Measurements from ENCODE around the gene FNIP2. TPM values are rescaled to one million over a fixed set of nuclear protein-coding genes. Genes with fewer than 3 reads are reported as not detected.

Gene FNIP2
- total RNA-seq, result 44.0 TPM
- long read RNA-seq, full-length matches to known transcripts, result 1 of 83 reads
- long read RNA-seq, partial matches to known transcripts, result 16 of 83 reads
- long read RNA-seq, other reads (novel, unspliced or antisense), result 66 of 83 reads

GRCh38 chr4:158768555-158769174, at the start of gene FNIP2:
TSS of gene FNIP2 (plus strand) at chr4:158769026. CDS start at chr4:158769213, 187 bp downstream.
- peaks cover 62% of the 10 kb centered on the region for H3K4me1 ChIP-seq

GRCh38 chr4:158721680-158722079, 47.1 kb upstream of the FNIP2 start:
- peaks cover 39% of the 10 kb centered on the region for H3K4me1 ChIP-seq
- no peak for TF ChIP-seq CTCF (IDR thresholded peaks at IDR 0.05; ENCODE audit: borderline replicate concordance)
- intact Hi-C loops (cut with micrococcal nuclease), result loop anchor here (10.0 kb wide), 1 partner anchor 483 kb away; no protein-coding TSS in a partner anchor
- peaks cover 44% of the 10 kb centered on the region for H3K36me3 ChIP-seq
- no peaks in the 10 kb centered on the region for H3K9me3 ChIP-seq (replicated peaks)
- peak overlapping the region; percentile 97 for H3K4me3 ChIP-seq
- no peak overlapping the region for H3K27ac ChIP-seq (replicated peaks)
- DNase-seq, result no peak
- H3K27me3 ChIP-seq (ENCODE audit: low read depth), result no peaks in the 10 kb centered on the region

More at GRCh38 chr4:158768555-158769174, at the start of gene FNIP2:
- Histone ChIP-seq H3K27ac (replicated peaks) (peak within 1 kb of the TSS; percentile 94), H3K36me3 (no peaks in the 10 kb centered on the region), H3K9me3 (replicated peaks) (no peaks in the 10 kb centered on the region), H3K27me3 (ENCODE audit: low read depth) (no peaks in the 10 kb centered on the region), H3K4me3 (peak within 1 kb of the TSS; percentile 95)
- no peak for TF ChIP-seq CTCF (IDR thresholded peaks at IDR 0.05; ENCODE audit: borderline replicate concordance)
- peak; percentile 88 for DNase-seq
- intact Hi-C loops (cut with micrococcal nuclease), result no loop called here

- H3K36me3 ChIP-seq, result peaks cover 37% of the 10 kb centered on the region
- DNase-seq, result no peak
- H3K27ac ChIP-seq (replicated peaks), result peak overlapping the region; percentile 95
- intact Hi-C loops (cut with micrococcal nuclease), result loop anchor here (10.0 kb wide), 1 partner anchor 482 kb away; no protein-coding TSS in a partner anchor
- no peak for TF ChIP-seq CTCF (IDR thresholded peaks at IDR 0.05; ENCODE audit: borderline replicate concordance)
- H3K4me3 ChIP-seq, result peak overlapping the region; percentile 97
- H3K4me1 ChIP-seq, result peaks cover 39% of the 10 kb centered on the region
- H3K27me3 ChIP-seq (ENCODE audit: low read depth), result no peaks in the 10 kb centered on the region
- H3K9me3 ChIP-seq (replicated peaks), result no peaks in the 10 kb centered on the region
Observed at GRCh38 chr4:158722291-158722916, 46.4 kb upstream of the FNIP2 start.

- no peaks in the 10 kb centered on the region for H3K27me3 ChIP-seq (ENCODE audit: low read depth)
- peak within 1 kb of the TSS; percentile 97 for H3K4me3 ChIP-seq
- intact Hi-C loops (cut with micrococcal nuclease), result loop anchor here (10.0 kb wide), 1 partner anchor 482 kb away; no protein-coding TSS in a partner anchor
- peak; percentile 88 for DNase-seq
- peaks cover 39% of the 10 kb centered on the region for H3K4me1 ChIP-seq
- peak within 1 kb of the TSS; percentile 95 for H3K27ac ChIP-seq (replicated peaks)
- peaks cover 29% of the 10 kb centered on the region for H3K36me3 ChIP-seq
- TF ChIP-seq CTCF (IDR thresholded peaks at IDR 0.05; ENCODE audit: borderline replicate concordance), result no peak
- H3K9me3 ChIP-seq (replicated peaks), result no peaks in the 10 kb centered on the region
Observed at GRCh38 chr4:158722917-158723793, 45.7 kb upstream of the FNIP2 start, which contains the start of gene PPID. TSS of gene PPID (minus strand) at chr4:158723396. CDS start at chr4:158723288, 108 bp downstream.

GRCh38 chr4:158724637-158725036, 44.2 kb upstream of the FNIP2 start:
- Histone ChIP-seq H3K27ac (replicated peaks) (no peak overlapping the region), H3K36me3 (peaks cover 14% of the 10 kb centered on the region), H3K4me1 (peaks cover 38% of the 10 kb centered on the region), H3K4me3 (no peak overlapping the region), H3K27me3 (ENCODE audit: low read depth) (no peaks in the 10 kb centered on the region), H3K9me3 (replicated peaks) (no peaks in the 10 kb centered on the region)
- intact Hi-C loops (cut with micrococcal nuclease), result loop anchor here (5.0 to 10.0 kb wide), 2 partner anchors 128 to 480 kb away; no protein-coding TSS in a partner anchor
- no peak for DNase-seq
- TF ChIP-seq CTCF (IDR thresholded peaks at IDR 0.05; ENCODE audit: borderline replicate concordance), result no peak

Measured in left ventricle myocardium inferior (tissue), 1 donor.